GOT3 (cell line): ENCODE measurements around the gene ENTPD7.
"Not testable (repeated sequence)": the region's sequence is repeated elsewhere in the genome, so short reads cannot be mapped to it uniquely, and the experiment has no call there.

ENCODE experiments used
- DNase-seq: peaks from one replicate; lab custom pipeline; 2025; ENCODE audit warnings: mixed read lengths; lab: John Stamatoyannopoulos, UW

ENTPD7 gene

DNA sequence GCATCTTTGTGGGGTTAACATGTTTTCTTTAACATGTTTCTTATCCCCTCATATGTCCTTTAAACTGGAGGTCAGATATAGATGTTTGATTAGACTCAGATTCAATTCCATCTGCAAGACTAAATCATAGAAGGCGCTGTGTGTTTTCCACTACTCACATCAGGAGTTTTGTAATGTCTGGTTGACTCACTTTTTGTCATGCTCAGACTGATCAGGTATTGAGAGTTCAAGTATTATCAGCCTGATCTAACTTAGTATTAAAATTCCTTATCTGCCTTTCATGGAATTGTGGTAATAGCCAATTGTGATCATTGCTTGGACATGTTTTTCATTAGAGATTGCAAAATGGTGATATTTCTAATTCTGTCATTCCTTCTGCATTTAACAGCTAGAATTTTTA lies 30.2 kb downstream of the ENTPD7 start:
- no peak for DNase-seq

DNA sequence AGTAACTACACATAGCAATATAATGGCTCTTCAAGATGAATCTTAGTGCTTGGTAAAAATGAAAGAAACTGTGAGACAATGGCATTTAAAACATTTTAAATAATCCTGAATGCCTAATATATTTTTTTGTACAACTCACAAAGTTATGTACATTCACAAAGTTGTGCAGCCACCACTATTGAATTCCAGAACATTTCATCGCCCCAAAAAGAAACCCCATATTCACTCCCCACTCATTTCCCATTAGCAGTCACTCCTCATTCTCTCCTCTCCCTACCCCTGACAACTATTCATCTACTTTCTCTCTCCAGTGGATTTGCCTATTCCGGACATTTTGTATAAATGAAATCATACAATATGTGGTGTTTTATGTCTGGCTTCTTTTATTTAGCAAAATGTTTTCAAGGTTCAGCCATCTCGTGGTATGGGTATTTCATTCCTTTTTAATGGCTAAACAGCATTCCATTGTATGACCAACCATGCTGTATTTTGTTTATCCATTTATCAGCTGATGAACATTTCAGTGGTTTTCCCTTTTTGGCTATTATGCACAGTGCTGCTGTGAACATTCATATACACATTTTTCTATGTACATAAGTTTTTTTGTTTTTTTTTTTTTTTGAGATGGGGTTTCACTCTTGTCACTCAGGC lies 34.7 kb downstream of the ENTPD7 start:
- DNase-seq, result no peak

DNA sequence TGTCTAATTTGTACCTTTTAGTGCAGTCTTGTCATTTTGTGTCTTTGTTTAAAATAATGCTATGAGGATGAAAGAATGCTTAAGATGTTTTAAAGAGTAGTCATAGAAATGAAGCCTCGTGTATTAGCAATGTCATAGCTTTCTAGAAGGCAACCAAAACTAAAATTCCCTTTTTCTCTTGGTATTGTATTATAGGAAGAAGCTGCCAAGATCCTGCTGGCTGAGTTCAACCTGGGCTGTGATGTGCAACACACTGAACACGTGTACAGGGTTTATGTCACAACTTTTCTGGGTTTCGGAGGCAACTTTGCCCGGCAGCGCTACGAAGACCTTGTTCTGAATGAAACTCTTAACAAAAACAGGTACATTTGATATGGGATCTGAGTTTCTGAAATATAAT lies 36.5 kb downstream of the ENTPD7 start:
- no peak for DNase-seq

DNA sequence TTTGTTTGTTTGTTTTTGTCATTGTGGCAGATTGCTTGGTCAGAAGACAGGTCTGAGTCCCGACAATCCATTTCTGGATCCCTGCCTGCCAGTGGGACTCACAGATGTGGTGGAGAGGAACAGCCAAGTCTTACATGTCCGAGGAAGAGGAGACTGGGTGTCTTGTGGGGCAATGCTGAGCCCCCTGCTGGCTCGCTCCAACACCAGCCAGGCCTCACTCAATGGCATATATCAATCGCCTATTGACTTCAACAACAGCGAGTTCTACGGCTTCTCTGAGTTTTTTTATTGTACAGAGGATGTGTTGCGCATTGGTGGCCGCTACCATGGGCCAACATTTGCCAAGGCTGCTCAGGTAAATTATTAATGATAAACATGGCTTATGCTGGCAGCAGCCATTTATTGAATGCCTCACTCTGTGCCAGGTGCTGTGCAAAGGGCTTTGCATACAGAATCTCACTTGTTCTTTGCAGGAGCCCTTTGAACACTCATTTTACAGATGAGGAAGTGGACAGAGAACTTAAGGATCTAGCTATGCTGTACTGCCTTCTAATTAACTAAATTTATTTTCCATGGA lies 39.3 kb downstream of the ENTPD7 start:
- DNase-seq, result no peak

DNA sequence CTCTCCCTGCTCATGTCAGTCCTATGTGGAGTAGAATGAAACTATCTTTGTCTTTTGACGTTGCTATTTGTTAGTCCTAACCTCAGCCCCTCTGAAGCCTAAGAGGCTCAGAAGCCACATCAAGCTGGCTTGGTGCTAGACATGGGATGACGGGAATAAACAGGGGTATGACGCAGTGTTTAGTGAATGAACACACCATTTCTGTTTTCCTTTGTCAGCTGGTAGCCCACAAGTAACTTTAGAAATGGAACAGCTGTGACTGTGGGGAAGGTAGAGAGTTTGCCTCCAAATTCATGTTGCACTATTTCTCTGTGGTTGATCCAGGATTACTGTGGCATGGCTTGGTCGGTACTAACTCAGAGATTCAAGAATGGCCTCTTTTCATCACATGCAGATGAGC lies 41.3 kb downstream of the ENTPD7 start:
- DNase-seq, result no peak

DNA sequence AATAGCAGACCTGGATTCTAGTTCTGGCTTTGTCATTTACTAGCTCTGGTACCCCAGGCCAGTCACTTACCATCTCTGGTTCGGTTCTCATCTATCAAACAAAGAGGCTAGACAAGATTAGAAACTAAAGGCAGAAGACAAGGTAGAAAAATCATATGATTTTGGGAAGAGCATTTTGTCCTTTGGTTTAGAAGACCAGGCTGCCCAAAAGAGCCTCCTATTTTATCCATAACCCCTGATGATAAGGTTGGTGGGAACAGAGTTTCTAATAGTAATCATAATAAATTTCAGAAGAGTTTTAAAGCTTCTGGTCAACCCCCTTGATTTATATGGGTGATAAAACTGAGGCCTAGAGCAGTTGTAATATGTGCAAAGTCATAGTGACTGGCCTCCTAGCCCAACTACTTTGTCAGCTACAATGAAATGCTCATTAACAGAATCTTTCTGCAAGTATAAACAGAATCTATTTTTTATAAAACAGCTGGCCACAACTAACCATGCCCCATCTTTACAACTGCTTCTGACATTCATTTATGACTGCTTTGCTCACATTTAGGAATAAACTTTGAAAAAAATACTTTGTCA lies 49.2 kb downstream of the ENTPD7 start:
- no peak for DNase-seq

DNA sequence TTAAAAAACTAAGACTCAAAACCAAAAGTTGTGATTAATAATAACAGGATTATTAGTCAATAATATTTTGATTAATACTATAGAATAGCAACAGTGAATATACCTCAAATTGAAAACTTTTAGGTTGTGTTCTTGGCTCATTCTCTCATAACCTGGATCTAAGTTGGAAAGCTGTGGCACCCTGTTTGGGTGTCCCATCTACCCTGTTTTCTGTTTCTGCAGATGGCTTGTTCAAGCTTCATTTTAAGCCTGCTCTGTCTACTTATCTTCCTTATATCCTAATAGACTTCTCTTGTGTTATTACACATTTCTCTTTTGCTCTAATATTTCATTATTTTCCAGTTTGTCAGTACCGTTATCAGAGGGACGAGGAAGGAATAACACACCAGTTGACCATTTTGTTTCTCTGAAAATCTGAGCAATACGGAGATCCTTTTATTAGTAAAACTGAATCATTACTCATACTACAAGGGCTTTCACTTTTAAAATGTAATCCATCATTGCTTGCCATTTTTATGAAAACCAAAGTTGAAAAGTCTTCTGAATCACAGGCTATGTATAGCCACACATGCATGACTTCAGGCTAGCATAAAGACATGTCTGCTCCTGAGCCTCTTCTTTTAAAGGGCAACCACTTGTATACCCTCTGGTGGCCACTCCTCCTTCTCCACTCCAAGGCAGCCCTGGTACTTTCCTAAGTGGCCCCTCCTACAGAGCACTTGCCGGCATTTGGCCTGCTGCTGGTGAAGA lies 50.3 kb downstream of the ENTPD7 start:
- no peak for DNase-seq

DNA sequence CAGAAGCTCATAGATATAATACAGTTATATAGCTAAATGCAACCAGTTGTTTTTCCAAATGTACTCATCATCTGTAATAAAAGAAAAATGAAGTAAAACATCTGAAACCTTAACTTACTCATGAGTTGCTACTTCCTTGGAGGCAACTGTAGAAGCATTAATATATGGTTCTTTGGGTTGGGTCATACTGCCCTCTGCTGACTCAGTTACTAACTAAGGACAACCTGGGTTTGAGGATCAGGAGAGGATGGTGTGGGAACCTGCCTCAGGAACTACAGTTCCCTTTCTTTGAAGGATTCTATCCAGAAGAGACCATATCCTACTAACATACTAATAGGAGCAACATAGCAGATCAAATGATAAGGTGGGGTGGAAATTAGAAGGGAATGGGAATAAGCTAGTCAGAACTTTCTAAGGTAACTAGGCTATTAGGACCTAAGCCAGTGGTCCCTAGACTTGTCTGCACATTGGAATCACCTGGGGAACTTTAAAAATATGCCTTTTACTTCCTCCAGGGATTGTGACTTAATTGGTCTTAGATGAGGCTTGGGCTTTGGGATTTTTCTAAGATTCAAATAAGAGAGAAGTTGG lies 51.9 kb downstream of the ENTPD7 start:
- DNase-seq, result no peak

DNA sequence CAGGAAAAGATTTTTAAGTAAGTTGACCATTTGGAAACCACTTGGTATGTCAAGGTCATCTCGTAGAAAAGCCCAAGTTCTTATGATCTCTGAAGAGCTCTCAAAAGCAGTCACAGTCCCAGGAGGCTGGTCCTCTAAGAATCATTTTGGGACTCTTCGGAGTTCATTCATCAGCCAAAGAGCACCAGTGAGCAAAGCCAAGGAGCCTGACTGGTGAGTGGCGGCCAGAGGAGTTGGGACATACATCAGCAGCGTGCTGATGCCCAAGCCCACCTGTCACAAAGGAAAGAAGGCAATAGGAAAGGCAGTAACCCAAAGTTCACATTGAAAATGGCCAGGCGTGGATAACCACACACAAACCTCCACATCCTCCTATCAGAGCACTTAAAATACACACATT lies 55.1 kb downstream of the ENTPD7 start:
- no peak for DNase-seq

DNA sequence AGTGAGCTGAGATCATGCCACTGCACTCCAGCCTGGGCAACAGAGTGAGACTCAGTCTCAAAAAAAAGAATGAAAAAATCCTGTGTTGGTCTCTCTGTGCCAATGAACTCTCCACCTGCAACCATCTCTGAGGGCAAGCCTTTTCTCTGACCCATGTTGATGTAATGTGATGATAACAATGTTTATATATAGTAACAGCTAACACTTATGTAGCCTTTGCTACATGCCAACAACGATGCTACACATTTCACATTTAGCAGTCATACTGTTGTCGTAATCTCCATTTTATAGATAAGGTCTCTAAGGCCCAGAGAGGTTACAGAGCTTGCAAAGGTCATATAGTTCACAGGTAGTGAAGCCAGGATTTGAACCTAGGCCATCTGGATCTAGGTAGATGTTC lies 61.1 kb downstream of the ENTPD7 start:
- DNase-seq, result no peak

DNA sequence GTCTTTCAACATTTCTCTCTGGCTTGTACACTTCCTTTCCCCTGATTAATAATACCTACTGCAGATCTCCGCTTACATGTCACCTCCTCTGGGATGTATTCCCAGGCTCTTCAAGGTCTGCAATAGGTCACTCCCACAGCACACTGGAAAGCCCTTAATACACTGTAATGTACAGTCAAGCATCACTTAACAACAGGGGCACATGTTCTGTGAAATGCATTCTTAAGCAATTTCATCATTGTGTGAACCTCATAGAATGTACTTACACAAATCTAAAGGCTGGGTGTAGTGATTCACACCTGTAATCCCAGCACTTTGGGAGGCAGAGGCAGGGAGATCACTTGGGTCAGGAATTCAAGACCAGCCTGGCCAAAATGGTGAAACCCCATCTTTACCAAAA lies 70.7 kb downstream of the ENTPD7 start:
- DNase-seq, result no peak

DNA sequence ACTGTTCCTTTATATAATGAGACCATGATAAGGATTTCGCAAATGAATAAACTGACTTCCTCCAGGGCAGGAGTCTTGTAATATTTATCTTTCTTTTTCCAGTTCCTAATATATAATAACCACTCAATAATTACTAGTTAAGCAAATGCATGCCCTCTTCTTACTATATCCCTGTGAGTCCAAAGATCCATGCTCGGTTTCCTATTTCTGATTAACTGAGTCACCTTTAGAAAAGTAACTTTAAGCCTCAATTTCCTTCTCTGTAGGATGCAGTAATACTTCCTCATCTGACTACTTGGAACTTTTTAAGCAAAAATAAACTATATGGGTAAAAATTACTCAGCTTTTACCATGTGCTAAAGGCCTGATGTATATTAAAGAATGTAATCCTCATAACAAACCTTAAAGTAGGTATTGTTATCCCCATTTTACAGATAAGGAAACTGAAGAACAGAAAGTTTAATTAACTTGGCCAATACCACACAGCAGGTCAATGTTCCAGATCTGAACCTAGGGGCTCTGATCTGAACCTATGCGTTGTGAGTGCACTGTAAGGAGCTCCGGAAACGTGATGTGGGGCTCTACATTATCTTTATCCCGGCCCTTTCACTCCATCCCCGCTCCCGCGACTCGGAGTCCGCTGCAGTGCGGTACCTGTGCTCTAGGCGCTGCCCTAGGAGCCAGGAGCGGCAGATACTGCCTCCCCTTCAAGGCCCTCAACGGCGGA lies 72.2 kb downstream of the ENTPD7 start:
- no peak for DNase-seq

DNA sequence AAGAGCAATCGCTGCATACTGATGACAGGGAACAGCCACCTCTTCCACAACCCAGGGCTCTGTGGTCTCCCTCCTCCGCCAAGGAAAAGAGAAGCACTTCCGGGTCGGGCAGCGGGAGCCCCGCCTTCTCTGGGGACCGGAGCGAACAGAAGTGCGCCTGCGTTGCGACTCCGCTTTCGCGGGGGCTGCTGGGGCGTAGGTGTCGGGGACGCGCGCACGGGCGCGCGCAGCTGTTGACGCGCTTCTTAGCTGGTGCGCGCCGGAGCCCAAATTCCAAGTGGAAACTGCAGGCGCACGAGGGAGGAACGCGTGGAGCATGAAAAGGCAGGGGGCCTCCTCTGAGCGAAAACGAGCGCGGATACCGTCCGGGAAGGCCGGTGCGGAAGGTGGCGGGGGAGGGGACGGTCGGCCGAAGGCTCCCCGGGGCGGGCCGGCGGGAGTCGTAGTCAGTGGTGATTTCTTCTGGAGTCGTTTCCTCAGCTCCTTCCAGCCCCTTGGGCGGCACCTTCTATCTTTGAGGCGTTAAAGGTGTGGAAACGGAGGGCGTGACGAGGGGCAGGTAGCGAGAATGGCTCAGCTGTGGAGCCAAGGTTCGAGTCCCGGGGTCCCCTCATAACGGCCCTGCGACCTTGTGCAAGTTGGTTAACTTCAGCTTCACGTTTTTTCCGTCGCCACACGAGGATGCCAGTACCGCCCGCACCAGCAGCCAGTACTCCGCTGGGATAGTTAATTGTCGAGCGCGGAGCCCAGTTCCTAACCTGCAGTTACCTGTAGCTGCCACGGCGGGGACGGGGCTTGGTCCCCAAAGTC lies 72.9 kb downstream of the ENTPD7 start, which contains the start of the genes COX15 and CUTC:
Gene COX15, minus strand, starts transcription at position 95 of the 810 bp plus-strand sequence. Its CDS starts 78 bp downstream, at position 17.
Gene CUTC, plus strand, starts transcription at position 202 of the 810 bp plus-strand sequence. Its CDS starts 115 bp downstream, at position 317.
- peak; percentile 86 for DNase-seq

DNA sequence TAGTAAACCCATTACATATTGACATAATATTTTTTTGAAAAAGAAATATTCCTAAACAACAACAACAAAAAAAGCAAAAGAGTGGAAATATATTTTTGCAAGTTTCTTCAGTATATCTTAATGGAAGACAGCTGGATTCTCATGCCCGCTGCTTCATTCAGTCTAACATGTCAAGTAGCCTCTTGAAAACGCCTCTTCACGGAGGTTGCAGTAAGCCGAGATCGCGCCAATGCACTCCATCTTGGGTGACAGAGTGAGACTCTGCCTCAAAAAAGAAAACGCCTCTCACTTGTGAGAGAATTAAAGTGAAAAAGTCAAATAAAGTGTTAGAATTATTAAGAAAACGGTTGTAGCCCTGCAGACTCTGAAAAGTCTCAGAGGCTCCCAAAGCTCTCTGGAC lies 74.1 kb downstream of the ENTPD7 start:
- DNase-seq, result no peak

DNA sequence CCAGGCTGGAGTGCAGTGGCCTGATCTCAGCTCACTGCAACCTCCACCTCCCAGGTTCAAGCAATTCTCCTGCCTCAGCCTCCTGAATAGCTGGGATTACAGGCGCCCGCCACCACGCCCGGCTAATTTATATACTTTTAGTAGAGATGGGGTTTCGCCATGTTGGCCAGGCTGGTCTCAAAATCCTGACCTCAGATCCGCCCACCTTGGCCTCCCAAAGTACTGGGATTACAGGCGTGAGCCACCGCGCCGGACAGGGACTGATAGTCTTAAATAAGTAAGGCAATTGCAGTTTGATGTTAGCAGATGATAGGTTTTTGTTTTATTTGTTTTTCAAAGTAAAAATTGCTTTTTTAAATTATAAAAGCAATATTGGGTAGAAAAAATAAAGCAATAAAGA lies 74.8 kb downstream of the ENTPD7 start:
- DNase-seq, result not testable (repeated sequence)

DNA sequence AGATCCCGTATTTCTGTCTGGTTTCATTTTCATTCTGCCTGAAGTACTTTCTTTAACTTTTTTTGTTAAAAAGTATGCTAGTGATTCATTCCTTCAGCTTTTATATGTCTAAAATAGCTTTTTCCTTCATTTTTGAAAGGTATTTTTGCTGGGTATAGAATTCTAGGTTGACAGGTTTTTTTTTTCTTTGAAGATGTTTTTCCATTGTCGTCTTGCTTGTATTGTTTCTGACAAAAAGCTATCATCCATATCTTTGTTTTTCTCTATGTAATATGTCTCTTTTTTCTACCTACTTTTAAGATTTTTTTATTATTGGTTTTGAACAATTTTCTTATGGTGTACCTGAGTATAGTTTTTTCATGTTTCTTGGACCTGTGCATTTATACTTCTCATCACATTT lies 81.0 kb downstream of the ENTPD7 start:
- no peak for DNase-seq

DNA sequence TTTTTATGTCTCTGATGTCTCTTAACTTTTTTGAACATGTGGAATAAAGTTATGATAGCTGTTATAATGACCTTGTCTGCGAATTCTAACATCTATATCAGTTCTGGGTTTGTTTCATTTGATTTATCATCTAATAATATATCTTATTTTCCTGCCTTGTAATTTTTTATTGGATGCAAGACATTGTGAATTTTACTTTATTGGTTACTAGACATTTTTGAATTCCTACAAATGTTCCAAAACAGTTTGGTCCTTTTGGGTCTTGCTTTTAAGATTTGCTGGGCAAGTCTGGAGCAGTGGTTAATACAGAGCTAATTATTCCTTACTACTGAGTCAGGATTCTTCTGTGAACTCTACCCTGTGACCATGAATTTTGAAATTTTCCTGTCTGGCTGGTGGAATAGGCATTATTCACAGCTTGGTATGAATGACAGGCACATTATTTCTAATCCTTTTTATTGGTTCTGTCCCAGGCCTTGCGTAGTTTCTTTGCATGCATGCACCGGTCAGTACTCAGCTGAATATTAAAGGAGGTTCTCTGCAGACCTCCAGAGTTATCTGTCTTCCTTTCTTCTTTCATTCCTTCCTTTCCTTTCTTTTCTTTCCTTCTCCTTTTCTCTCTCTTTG lies 81.7 kb downstream of the ENTPD7 start:
- no peak for DNase-seq

DNA sequence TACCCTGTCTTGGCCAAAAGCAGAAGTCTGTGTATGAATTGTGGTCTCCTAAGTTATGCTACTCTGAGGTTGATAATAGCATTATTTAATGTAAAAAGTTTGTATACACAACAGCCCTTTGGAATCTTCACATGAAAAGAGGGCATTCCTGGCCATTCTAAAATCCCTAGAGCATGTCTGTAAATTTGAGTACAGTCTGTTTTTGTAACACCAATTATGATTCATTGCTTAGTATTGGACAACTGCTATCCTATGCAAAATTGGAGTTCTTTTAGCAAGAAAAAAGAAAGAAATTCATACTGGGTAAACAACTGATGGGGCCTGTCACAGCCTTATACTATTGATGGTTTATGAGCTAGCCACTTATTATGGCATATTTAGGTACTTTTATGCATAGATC lies 82.9 kb downstream of the ENTPD7 start:
- DNase-seq, result no peak

DNA sequence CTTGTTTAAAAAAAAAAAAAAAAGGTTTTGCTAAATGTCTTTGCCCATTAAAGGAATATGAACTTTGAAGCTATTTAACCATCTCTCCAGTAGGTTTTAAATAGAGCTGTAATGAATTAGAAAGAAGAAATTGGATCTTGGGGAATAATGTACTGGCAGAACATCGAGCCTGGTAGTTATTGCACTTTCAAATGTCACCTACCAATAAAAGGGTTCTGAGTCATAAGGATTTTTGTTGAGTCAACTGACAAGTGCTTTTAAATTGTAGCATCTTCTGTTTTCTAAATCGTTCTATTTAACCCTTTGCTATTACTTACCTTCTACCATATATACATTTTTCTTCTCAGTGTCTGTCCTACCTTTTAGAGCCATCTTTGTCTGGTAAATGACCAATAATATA lies 83.4 kb downstream of the ENTPD7 start:
- no peak for DNase-seq

DNA sequence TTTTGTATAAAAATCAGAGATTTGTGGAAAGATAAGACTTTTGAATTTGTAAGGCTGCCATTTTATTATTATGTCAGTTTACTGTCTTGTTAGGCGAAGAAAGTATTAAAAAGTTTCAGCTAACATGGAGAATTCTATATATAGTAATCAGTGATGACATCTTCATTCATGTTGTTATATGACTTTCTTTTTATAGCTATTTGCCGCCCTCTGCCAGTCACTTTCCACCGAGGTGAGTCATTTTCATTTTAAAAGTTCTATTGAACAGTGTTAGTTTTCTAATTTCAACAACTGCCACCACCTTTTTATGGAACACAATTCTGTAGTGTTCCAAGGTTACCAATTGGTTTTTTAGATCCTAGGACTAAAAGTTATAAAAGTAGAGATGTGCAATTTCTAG lies 84.5 kb downstream of the ENTPD7 start:
- DNase-seq, result no peak
